Islet of Langerhans (tissue), 1 donor: Measurements from ENCODE around the gene COL25A1.

ENCODE experiments used
- FAIRE-seq: peaks from one replicate; lab custom pipeline; 2011; peaks lifted over from hg19 to GRCh38; lab: Jason Lieb, UNC

The COL25A1 gene

DNA sequence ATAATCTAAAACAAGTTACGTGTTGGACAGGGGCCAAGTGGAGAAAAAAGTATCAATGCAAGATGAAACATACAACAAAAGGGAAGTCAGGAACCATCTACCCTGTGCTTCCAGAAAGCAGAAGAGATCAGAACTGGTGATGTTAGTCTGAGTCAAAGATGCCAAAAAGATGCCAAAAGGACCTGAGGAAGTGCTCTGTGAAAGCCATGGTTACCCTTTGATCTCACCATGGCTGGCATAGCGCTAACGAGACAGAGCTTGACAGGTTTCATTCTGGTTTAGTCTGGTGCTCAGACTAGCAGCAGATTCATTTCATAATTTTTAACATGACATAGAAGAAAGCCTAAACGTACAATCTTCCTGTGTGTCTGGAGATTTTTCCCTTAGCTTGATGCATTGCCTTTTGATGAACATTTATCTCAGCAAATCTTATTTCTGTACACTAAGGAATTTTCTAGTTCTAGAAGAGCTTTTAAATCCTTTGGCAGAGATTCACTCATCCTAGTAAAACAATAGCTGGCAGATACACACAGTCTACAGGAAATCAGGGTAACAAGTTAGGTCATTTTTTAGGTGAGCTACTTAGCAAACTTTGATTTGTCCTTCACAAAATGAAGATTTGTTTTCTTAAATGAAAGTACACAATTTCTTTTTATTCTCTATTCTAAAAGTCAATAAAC is 87.7 kb downstream of the COL25A1 start:
- no peak for FAIRE-seq

DNA sequence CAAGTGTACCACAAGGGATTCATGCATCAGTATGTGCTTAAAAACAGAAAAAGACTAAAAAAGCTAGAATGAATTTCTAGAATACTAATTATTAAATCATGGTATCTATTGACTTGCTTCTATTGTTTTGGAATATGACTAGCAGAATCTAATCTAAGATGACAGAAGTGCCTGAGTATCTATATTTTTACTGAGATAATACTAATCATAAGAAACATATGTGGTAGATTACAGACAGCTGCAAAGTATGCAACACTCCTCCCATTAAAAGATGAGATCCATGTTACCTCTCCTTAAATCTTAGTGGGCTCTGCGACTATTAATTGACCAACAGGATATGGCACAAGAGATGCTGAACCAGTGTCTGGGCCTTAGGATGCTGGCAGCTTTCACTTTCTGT is 89.4 kb downstream of the COL25A1 start:
- no peak for FAIRE-seq

GRCh38 chr4:109211671-109212070 is 90.8 kb downstream of the COL25A1 start:
- FAIRE-seq = no peak

DNA sequence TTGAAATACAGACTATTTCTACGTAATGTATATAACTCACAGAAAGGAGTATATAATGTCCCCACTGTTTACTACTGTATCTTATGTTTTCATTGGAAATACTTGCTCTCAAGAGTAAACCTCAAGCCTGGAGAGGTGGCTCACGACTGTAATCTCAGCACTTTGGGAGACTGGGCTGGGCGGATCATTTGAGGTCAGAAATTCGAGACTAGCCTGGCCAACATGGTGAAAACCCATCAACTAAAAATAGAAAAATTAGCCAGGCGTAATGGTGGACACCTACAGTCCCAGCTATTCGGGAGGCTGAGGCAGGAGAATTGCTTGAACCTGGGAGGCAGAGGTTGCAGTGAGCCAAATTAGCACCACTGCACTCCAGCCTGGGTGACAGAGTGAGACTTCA is 92.8 kb downstream of the COL25A1 start:
- no peak for FAIRE-seq

DNA sequence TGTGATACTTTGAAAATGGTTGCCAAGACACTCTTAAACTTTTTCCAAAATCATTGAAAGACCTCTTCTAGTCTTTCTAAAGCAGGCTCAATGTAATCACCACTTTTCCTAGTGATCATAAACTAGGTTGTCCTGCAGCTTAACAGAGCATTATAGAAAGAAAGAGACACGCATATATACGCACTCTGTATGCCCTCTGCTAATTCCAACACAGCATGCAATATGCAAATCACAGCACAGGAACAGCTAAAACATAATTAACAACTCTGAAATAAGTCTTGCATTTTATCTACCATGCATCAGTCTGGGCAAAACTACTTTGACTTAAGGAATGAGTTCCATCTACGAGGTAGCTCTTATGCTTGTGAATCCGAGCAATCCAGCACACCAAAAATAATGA is 94.6 kb downstream of the COL25A1 start:
- no peak for FAIRE-seq

- no peak for FAIRE-seq
These were observed 95.4 kb downstream of the COL25A1 start for GRCh38 chr4:109207061-109207460.

DNA sequence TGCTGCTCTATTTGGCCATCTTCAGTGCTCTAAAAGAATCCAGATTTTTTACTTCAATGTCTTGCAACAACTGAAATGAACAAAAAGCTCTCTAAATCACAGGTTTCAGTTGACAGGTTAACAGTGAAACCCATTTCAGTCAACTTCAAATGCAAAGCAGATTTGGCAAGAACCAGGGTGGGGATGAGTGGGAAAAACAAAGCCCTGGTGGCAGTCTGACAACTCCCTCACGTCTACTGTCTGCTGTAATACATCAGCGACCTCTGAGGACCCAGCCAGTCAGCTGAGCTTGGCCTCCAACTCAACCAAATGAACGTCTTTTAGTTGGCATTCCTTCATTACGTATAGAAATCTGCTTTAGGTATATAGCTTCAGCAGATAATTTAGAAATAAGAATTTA is 95.8 kb downstream of the COL25A1 start:
- FAIRE-seq = no peak

DNA sequence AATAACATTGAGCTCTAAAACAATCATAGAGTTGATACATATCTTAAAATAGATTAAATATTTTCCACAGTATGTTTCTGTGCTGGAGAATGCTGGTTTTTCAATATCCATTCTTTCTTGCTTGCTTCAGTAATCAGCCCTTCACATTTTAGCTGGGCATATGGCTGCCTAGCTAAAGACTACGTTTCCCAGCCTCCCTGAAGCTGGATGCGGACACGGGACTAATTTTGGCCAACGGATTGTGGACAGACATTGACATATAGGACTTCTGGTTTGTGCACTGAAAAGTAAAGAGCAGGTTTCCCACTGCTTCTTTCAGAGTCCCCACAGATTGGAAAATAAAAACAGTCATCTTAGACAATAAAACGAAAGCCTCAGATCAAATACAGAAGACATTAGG is 97.3 kb downstream of the COL25A1 start:
- FAIRE-seq = no peak

DNA sequence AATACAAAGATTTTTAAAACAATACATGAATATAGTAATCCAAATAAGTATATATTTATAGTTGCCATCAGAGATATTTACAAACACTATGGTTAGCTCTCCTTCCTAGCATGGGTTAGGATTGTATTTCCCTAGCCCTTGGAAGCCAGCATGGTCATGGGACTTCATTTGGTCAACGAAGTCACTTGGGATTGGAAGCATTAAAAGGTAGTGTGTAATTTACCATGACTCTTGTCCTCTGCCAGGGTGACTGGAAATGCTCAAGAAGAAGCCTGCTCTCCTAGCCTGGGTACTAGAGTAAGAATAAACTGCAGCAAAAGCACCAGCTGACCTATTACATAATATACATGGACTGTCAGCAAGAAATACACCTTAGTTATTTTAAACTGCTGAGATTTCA is 102.9 kb downstream of the COL25A1 start:
- no peak for FAIRE-seq

DNA sequence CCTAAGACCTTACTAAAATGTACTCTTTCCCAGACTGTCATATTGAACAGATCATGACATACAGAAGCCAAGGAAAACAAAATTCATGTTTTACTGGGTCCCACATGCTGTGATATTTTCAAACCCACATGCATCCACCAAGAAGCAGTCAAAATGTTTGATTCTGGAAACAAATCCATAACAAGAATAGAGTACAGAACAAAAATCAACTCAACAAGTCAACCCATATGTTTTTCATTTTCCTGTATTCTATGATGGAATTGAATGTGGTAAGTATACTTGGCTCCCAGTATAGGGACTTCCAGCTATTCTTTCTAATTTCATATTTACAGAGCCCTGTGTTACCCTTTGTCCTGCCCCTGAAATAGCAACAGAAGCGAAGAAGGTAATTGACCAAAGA is 106.8 kb downstream of the COL25A1 start:
- no peak for FAIRE-seq

DNA sequence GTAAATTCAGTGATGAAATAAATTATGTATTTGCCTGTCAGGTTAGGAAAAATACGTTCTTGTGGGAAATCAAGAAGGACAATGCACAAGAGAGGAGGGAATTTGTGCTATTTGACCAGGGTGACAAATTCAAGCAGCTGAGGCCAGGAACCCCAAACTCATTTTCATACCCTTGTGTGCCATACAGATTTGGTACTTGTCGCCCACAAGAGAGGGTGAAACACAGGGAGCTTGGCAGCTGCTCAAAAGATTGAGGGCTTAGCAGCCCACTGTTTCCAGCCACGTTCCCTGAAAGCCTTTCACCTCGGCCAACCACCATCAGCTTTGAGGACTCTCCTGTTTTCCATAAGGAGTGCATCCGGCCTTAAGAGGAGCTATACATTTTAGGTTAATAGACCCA is 111.2 kb downstream of the COL25A1 start:
- FAIRE-seq = no peak

DNA sequence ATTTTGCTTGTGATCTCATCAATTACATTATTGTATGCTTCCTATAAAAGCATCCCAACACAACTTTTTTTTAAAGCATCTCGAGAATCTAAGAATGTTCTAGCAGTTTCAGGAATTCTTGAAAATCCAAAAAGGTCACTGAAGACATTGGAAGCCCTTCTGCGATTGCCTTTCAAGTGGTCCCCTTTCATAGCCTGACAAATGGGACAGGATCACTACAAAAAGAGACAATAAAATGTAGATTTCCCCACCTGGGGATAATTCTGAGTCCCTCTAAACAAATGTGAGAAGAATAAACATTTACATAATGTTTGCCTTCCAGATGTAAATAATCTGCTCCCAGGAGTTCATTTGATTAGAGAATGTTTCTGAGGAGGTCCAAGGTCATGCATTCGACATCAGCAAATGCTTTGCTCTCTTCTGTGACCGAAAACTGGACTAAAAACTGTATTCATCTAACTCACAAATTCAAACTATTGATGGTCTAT is 116.0 kb downstream of the COL25A1 start:
- no peak for FAIRE-seq

DNA sequence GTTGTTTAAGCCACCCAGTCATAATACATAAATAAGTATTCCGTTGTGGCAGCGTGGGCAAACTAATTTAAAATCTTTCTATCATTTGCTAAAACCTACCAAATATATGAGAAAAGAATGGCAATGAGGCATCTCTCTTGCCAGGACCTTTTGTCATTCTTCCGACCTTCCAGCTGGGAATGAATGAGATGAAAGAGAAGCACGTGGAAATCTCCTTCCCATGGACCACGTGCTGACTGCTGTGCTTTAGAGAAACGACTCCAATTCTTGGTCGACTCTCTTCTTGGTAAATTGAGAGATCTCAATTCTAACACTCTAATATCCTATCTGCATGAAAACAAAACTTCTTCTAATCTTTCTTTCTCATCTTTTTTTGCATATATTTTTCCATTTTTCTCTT is 116.5 kb downstream of the COL25A1 start:
- FAIRE-seq = no peak

GRCh38 chr4:109185548-109185947 is 116.9 kb downstream of the COL25A1 start:
- no peak for FAIRE-seq

GRCh38 chr4:109184491-109184961 is 117.9 kb downstream of the COL25A1 start:
- no peak for FAIRE-seq

GRCh38 chr4:109183931-109184490 is 118.4 kb downstream of the COL25A1 start:
- no peak for FAIRE-seq

- no peak for FAIRE-seq
These were observed 119.8 kb downstream of the COL25A1 start for GRCh38 chr4:109182696-109183095.

GRCh38 chr4:109179061-109179460 is 123.4 kb downstream of the COL25A1 start:
- FAIRE-seq = no peak

GRCh38 chr4:109177096-109177810 is 125.2 kb downstream of the COL25A1 start:
- FAIRE-seq = no peak

DNA sequence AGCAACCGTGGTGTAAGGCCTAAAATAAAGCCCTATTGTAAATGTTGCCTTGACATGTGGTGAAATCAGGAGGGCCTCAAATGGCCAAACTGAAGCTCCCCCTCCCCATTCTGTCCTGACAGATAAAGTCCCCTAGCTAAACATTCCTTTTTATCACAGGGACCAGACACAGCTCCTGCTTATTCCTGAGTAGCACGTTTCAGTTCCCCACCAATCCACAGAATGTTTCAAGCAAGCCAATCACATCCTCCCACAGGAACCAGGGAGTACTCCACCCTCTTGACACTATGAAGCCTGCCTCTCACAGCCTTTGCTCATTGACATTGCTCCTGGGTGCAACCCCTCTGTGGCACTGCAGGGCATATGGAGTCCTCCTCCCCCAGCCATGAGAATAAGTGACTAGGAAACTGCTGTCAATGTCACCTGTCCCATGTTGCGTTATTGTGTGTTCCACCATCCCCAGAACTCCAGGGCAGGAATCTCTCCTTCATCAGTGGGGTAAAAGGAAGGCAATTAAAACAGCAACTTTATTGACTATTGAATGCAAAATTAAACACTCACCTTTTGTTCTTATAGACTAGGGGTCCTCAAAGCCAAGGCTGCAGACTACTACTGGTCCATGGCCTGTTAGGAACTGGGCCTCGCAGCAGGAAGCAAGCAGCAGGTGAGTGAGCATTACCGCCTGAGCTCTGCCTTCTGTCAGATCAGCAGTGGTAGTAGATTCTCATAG is 128.1 kb downstream of the COL25A1 start:
- no peak for FAIRE-seq

DNA sequence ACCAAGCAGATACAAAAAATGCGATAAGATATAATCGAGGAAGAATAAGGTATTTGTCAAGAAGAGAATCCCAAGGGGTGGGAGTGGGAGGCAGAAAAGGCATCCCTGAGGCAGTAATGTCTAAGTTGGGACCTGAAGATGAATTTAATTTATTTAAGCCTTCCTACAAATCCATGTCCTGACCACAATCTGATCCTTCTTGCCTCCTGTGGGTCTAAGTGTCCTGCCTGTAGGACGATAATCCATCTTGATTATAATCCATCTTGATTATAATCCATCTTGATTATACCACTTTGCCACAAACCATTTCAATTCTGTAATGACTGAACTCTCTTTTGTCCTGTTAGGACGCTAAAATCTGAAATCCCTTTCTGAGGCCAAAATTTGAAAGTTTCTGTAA is 130.2 kb downstream of the COL25A1 start:
- no peak for FAIRE-seq

GRCh38 chr4:109171070-109171469 is 131.4 kb downstream of the COL25A1 start:
- FAIRE-seq = no peak

GRCh38 chr4:109169170-109169569 is 133.3 kb downstream of the COL25A1 start:
- no peak for FAIRE-seq
